ENCODE measurements around the gene TPP1.

Gene TPP1

DNA sequence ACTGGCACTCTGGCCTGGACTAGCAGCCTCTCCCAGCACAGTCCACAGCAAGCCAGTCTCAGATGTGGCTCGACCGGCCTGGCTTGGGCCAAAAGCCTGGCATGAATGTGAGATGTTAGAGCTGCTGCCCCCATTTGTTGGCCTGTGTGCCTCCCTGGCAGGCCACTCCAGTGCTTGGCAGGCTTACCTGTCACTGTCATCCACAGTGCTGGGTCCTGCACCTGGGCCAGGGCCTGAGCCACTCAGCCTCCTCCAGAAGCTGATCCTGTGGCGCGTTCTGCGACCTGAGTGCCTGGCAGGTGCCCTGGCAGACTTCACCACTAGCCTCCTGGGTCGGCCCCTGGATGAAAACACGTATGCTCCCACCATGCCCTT is 51.9 kb downstream of the TPP1 start:
- H3K27ac ChIP-seq (ENCODE audit: low read length, poor library complexity, severe bottlenecking): no peak overlapping the region
- H4K91ac ChIP-seq (ENCODE audit: low read length): no peak overlapping the region
- H3K9me3 ChIP-seq (ENCODE audit: control insufficient read depth, low read length): no peaks in the 10 kb centered on the region
- H3K4ac ChIP-seq (ENCODE audit: low read depth in 1 of 2, low read length in 2 of 2): no peak overlapping the region
- no peak overlapping the region for H3K18ac ChIP-seq (ENCODE audit: low read depth in 1 of 2, low read length in 2 of 2)
- H3K27me3 ChIP-seq (ENCODE audit: control insufficient read depth in 1 of 2, insufficient read depth in 1 of 2, low read length in 2 of 2): no peaks in the 10 kb centered on the region
- H3K14ac ChIP-seq (ENCODE audit: low read length in 2 of 2): no peak overlapping the region
- no peak overlapping the region for H2BK12ac ChIP-seq (ENCODE audit: low read length in 2 of 2)
- no peak overlapping the region for H3K4me3 ChIP-seq (ENCODE audit: insufficient read depth in 1 of 2, low read depth in 1 of 2, low read length in 2 of 2)
- H3K4me2 ChIP-seq (ENCODE audit: low read length, poor library complexity, severe bottlenecking): no peak overlapping the region
- peaks cover 4% of the 10 kb centered on the region for H3K79me1 ChIP-seq (replicated peaks; ENCODE audit: low read length, poor library complexity, severe bottlenecking)
- H3K23ac ChIP-seq (ENCODE audit: low read length in 2 of 2): no peak overlapping the region
- H2BK5ac ChIP-seq (ENCODE audit: low read depth, low read length, poor library complexity, severe bottlenecking): no peak overlapping the region
- H2AK5ac ChIP-seq (ENCODE audit: low read length, severe bottlenecking): no peak overlapping the region
- no peak overlapping the region for H2AFZ ChIP-seq (ENCODE audit: low read depth, low read length)
- no peak overlapping the region for H3K9ac ChIP-seq (ENCODE audit: low read length)
- no peak for DNase-seq
- no peak overlapping the region for H4K8ac ChIP-seq (ENCODE audit: low read length)
- WGBS: 91% methylated on average over 7 of the region's 7 CpGs
- H3K4me1 ChIP-seq (ENCODE audit: control insufficient read depth, insufficient read depth, low read depth, low read length): peaks cover 16% of the 10 kb centered on the region
- peak overlapping the region; percentile 85 for H2BK15ac ChIP-seq (ENCODE audit: low read depth, poor library complexity, severe bottlenecking)
- peaks cover 35 to 37% of the 10 kb centered on the region in 2 experiments for H3K36me3 ChIP-seq (ENCODE audit: control insufficient read depth in 1 of 2, insufficient read depth in 2 of 2, low read depth in 1 of 2, low read length in 2 of 2)
- no peak overlapping the region for H2BK120ac ChIP-seq (ENCODE audit: low read depth, low read length)

DNA sequence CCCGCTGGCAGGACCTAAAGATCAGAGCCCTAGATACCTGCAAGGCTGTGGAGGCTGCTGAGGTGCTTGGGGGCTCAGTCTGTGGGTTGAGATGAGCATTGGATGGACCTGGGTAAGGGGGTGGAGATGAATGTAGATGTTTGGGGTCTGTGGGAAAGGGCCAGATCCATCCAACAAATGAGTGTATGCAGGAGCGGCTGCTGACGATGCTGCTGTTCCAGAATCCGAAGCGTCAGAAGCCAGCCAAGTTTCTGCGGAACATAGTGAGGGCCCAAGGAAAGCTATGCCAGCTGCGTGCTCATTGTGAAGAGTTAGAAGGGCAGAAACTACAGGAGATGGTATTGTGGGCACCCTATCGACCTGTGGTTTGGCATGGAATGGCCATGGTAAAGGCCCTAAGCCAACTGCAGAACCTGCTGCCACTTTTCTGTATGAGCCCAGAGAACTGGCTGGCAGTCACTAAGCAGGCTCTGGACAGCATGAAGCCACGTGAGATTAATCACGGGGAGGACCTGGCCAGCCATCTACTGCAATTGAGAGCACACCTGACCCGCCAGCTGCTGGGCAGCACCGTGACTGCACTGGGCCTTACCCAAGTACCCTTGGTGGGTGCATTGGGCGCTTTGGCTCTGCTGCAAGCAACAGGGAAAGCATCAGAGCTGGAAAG is 52.4 kb downstream of the TPP1 start:
- H3K18ac ChIP-seq (ENCODE audit: low read depth in 1 of 2, low read length in 2 of 2): no peak overlapping the region
- no peak for DNase-seq
- no peak overlapping the region for H3K27ac ChIP-seq (ENCODE audit: low read length, poor library complexity, severe bottlenecking)
- peaks cover 15% of the 10 kb centered on the region for H3K4me1 ChIP-seq (ENCODE audit: control insufficient read depth, insufficient read depth, low read depth, low read length)
- peaks cover 4% of the 10 kb centered on the region for H3K79me1 ChIP-seq (replicated peaks; ENCODE audit: low read length, poor library complexity, severe bottlenecking)
- WGBS: 96% methylated on average over 13 of the region's 13 CpGs
- H2BK5ac ChIP-seq (ENCODE audit: low read depth, low read length, poor library complexity, severe bottlenecking): no peak overlapping the region
- no peak overlapping the region for H3K23ac ChIP-seq (ENCODE audit: low read length in 2 of 2)
- H3K4me3 ChIP-seq (ENCODE audit: insufficient read depth in 1 of 2, low read depth in 1 of 2, low read length in 2 of 2): no peak overlapping the region
- peaks cover 35 to 37% of the 10 kb centered on the region in 2 experiments for H3K36me3 ChIP-seq (ENCODE audit: control insufficient read depth in 1 of 2, insufficient read depth in 2 of 2, low read depth in 1 of 2, low read length in 2 of 2)
- no peak overlapping the region for H2BK120ac ChIP-seq (ENCODE audit: low read depth, low read length)
- H2AK5ac ChIP-seq (ENCODE audit: low read length, severe bottlenecking): no peak overlapping the region
- no peak overlapping the region for H3K4me2 ChIP-seq (ENCODE audit: low read length, poor library complexity, severe bottlenecking)
- no peak overlapping the region for H4K8ac ChIP-seq (ENCODE audit: low read length)
- H4K91ac ChIP-seq (ENCODE audit: low read length): no peak overlapping the region
- no peak overlapping the region for H2AFZ ChIP-seq (ENCODE audit: low read depth, low read length)
- no peak overlapping the region for H3K4ac ChIP-seq (ENCODE audit: low read depth in 1 of 2, low read length in 2 of 2)
- H2BK15ac ChIP-seq (ENCODE audit: low read depth, poor library complexity, severe bottlenecking): no peak overlapping the region
- no peak overlapping the region for H3K14ac ChIP-seq (ENCODE audit: low read length in 2 of 2)
- no peak overlapping the region for H2BK12ac ChIP-seq (ENCODE audit: low read length in 2 of 2)
- H3K9ac ChIP-seq (ENCODE audit: low read length): no peak overlapping the region
- H3K27me3 ChIP-seq (ENCODE audit: control insufficient read depth in 1 of 2, insufficient read depth in 1 of 2, low read length in 2 of 2): no peaks in the 10 kb centered on the region
- no peaks in the 10 kb centered on the region for H3K9me3 ChIP-seq (ENCODE audit: control insufficient read depth, low read length)

GRCh38 chr11:6565988-6566703 is 53.1 kb downstream of the TPP1 start:
- Histone ChIP-seq H3K4me2 (ENCODE audit: low read length, poor library complexity, severe bottlenecking) (no peak overlapping the region), H2AFZ (ENCODE audit: low read depth, low read length) (no peak overlapping the region), H2AK5ac (ENCODE audit: low read length, severe bottlenecking) (no peak overlapping the region), H3K27me3 (ENCODE audit: control insufficient read depth in 1 of 2, insufficient read depth in 1 of 2, low read length in 2 of 2) (no peaks in the 10 kb centered on the region), H3K14ac (ENCODE audit: low read length in 2 of 2) (no peak overlapping the region), H3K79me1 (replicated peaks; ENCODE audit: low read length, poor library complexity, severe bottlenecking) (peaks cover 4% of the 10 kb centered on the region), H2BK120ac (ENCODE audit: low read depth, low read length) (no peak overlapping the region), H3K18ac (ENCODE audit: low read depth in 1 of 2, low read length in 2 of 2) (no peak overlapping the region), H3K4me3 (ENCODE audit: insufficient read depth in 1 of 2, low read depth in 1 of 2, low read length in 2 of 2) (no peak overlapping the region), H3K4me1 (ENCODE audit: control insufficient read depth, insufficient read depth, low read depth, low read length) (peaks cover 15% of the 10 kb centered on the region), H3K9me3 (ENCODE audit: control insufficient read depth, low read length) (no peaks in the 10 kb centered on the region), H3K9ac (ENCODE audit: low read length) (no peak overlapping the region), H2BK15ac (ENCODE audit: low read depth, poor library complexity, severe bottlenecking) (no peak overlapping the region), H2BK5ac (ENCODE audit: low read depth, low read length, poor library complexity, severe bottlenecking) (no peak overlapping the region), H2BK12ac (ENCODE audit: low read length in 2 of 2) (no peak overlapping the region), H3K27ac (ENCODE audit: low read length, poor library complexity, severe bottlenecking) (no peak overlapping the region), H3K4ac (ENCODE audit: low read depth in 1 of 2, low read length in 2 of 2) (no peak overlapping the region), H3K23ac (ENCODE audit: low read length in 2 of 2) (no peak overlapping the region), H4K8ac (ENCODE audit: low read length) (no peak overlapping the region), H3K36me3 (ENCODE audit: control insufficient read depth in 1 of 2, insufficient read depth in 2 of 2, low read depth in 1 of 2, low read length in 2 of 2) (peaks cover 28 to 44% of the 10 kb centered on the region in 2 experiments), H4K91ac (ENCODE audit: low read length) (no peak overlapping the region)
- 98% methylated on average over 4 of the region's 5 CpGs for WGBS
- DNase-seq: no peak

GRCh38 chr11:6565325-6565724 is 53.9 kb downstream of the TPP1 start:
- H2BK120ac ChIP-seq (ENCODE audit: low read depth, low read length): no peak overlapping the region
- H3K4me3 ChIP-seq (ENCODE audit: insufficient read depth in 1 of 2, low read depth in 1 of 2, low read length in 2 of 2): no peak overlapping the region
- no peak overlapping the region for H3K9ac ChIP-seq (ENCODE audit: low read length)
- H4K91ac ChIP-seq (ENCODE audit: low read length): no peak overlapping the region
- no peak overlapping the region for H4K8ac ChIP-seq (ENCODE audit: low read length)
- no peak overlapping the region for H2AK5ac ChIP-seq (ENCODE audit: low read length, severe bottlenecking)
- no peak overlapping the region for H2BK12ac ChIP-seq (ENCODE audit: low read length in 2 of 2)
- no peaks in the 10 kb centered on the region for H3K9me3 ChIP-seq (ENCODE audit: control insufficient read depth, low read length)
- DNase-seq: no peak
- no peaks in the 10 kb centered on the region for H3K27me3 ChIP-seq (ENCODE audit: control insufficient read depth in 1 of 2, insufficient read depth in 1 of 2, low read length in 2 of 2)
- H3K18ac ChIP-seq (ENCODE audit: low read depth in 1 of 2, low read length in 2 of 2): no peak overlapping the region
- peaks cover 20 to 52% of the 10 kb centered on the region in 2 experiments for H3K36me3 ChIP-seq (ENCODE audit: control insufficient read depth in 1 of 2, insufficient read depth in 2 of 2, low read depth in 1 of 2, low read length in 2 of 2)
- H3K14ac ChIP-seq (ENCODE audit: low read length in 2 of 2): no peak overlapping the region
- H3K4ac ChIP-seq (ENCODE audit: low read depth in 1 of 2, low read length in 2 of 2): no peak overlapping the region
- H2BK5ac ChIP-seq (ENCODE audit: low read depth, low read length, poor library complexity, severe bottlenecking): no peak overlapping the region
- 100% methylated on average over 2 of the region's 2 CpGs for WGBS
- H3K4me2 ChIP-seq (ENCODE audit: low read length, poor library complexity, severe bottlenecking): no peak overlapping the region
- no peak overlapping the region for H3K23ac ChIP-seq (ENCODE audit: low read length in 2 of 2)
- no peak overlapping the region for H2BK15ac ChIP-seq (ENCODE audit: low read depth, poor library complexity, severe bottlenecking)
- no peak overlapping the region for H3K27ac ChIP-seq (ENCODE audit: low read length, poor library complexity, severe bottlenecking)
- H3K4me1 ChIP-seq (ENCODE audit: control insufficient read depth, insufficient read depth, low read depth, low read length): peaks cover 15% of the 10 kb centered on the region
- H2AFZ ChIP-seq (ENCODE audit: low read depth, low read length): no peak overlapping the region
- H3K79me1 ChIP-seq (replicated peaks; ENCODE audit: low read length, poor library complexity, severe bottlenecking): peaks cover 2% of the 10 kb centered on the region
